GM21447 (cell line): Measurements from ENCODE around the gene TMOD1.
A peak's percentile ranks its signal among the peaks of the same experiment; 100 is the strongest.
"Not testable (repeated sequence)": the region's sequence is repeated elsewhere in the genome, so short reads cannot be mapped to it uniquely, and the experiment has no call there.

Experiments
- ATAC-seq: cut with Tn5 transposase; IDR thresholded peaks from one replicate; pipeline ENCODE4 v1.9.1; 2021; ENCODE audit not compliant: unreplicated experiment

The TMOD1 gene

DNA sequence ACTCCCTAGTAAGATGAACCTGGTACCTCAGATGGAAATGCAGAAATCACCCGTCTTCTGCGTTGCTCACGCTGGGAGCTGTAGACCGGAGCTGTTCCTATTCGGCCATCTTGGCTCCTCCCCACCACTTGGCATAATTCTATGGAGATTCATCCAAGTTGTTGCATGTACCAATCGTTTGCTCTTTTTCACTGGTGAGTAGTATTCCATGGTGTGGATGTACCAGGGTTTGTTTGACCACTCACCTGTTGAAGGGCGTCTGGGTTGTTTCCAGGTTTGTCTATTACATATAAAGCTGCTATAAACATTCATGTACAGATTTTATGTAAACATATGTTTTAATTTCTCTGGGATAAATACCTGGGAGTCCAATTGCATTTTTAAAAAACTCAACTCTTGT lies 85.4 kb downstream of the TMOD1 start:
- ATAC-seq = not testable (repeated sequence)

DNA sequence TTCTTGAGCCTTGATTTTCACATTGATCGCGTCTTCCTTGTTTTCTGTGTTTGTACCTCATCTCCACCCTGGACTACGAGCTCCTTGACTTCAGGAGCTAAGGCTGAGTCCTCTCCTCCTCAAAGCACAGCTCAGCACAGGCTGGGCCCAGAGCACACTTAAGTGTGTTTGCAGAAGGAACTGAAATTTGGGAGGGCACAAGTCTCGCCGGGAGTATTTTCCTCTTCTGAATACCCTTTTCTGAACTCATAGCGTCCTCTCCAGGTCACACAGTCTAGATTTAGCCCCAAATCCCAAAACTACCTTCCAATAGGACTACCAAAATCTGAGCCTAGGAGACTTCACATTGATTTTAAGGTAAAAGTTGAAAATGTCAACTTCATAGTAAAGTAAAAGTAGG lies 90.1 kb downstream of the TMOD1 start:
- no peak for ATAC-seq

DNA sequence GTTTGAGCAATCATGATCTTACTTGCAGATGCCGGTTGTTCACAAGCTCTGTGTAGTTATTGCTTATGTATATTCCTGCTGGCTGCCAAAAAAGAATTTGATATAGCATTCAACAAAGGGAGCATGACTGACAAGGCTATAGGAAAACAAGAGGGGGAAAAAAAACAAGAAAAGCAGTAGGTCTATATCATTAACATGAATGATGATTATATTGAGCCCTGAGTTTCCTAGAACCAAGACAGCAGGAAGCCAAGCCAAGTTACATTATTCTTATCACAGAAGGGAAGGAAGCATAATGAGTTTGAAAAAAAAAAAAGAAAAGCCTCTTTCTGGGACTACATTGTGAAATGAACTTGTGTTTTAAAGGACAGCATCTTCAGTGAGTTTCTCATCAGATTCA lies 90.7 kb downstream of the TMOD1 start:
- ATAC-seq = no peak

DNA sequence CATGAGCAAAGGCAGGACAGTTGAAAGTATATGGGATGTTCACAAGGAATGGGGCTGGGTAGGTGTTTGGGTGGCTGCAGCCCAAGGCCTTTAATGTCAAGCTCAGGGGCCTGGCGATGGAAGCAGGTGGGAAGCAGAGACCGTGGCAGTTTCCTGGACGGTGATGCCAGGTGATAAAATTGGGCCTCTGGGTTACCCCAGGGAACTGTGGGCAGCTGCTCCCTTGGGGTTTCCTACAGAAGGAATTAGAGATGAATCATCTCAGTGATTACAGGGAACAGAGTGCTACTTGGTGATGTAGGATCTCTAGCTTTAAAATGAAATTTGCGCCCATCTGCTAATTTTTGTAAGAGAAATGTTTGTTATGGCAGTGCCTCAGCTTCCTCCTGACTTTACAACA lies 92.5 kb downstream of the TMOD1 start:
- no peak for ATAC-seq

DNA sequence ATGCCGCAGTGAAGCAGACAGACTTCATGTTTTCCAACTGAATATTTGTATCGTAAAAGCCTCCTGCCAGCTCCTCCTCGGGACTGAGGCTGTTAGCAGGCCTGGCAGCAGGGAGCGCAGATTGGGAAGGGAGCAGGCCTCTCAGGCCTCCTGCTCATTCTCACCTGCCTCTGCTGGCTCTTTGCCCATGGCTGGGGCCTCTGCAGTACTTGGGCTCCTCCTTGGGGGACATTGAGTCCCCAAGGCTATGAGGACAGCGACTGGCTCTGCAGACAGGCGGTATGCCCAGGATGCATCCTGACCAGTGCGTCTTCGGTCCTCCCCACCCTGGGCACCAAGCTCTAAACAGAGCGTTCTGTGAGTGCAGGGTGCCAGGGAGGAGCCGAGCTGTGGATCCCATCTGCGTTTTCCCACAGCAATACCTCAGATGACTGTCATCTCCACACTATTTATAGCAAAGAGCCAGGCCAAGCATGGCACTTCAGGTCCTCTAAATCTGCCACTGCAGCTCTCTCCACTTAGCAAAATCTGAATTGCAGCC lies 93.0 kb downstream of the TMOD1 start:
- ATAC-seq = no peak

DNA sequence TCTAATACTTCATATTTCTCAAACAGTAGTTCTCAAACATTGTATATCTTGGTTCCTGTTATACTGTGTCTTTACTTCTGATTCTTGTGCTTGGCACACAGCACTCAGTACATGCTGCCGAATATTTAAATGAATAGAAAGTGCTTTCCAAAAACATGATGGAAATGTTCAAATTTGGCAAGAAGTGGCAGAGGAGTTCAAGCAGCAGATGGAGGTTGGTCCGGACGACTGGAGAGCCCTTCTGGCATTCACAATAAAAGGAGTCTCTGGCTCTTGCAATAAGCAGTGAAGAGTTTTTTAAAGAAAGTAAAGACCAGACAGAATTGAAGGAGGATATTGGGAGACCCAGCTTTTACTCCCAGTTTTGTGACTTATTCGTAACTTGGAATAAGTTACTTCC lies 95.4 kb downstream of the TMOD1 start:
- ATAC-seq = no peak

DNA sequence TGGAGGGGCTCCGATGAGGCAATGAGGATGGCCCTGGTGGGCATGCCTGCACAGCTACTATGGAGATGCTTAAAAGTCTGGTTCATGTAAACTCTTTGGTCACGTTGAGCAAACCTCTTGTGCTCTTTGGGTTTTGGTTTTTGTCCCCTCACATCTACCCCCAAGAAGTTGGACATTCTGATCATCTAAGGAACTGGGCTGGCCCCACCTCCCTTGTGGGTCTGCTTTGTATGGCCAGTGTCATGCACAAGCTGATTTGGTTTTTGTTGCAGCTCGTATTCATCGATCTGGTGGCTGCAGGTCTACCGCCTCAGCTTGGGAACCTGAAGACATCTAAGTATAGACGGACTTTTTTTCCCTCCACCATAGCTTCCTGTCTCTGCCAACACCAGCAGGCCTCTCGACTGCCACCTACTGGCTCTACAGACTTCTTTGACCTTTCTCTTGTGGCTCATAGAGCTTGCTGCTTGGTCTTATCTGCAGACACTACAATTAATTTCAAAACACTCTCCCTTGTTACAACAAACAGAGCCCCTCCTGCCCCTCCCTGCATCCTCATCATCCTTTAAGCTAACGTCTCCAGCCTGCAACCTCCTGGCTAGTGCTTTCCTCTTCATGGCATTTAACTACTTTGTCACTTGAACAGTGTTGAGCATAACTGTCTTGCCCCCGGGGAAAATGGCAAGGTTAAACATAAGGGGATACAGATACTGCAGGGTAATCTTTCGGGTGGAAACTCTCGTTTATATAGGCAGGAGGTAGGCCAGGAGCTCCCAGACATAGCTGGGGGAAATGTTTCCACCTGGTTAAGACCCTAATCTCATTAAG lies 97.2 kb downstream of the TMOD1 start:
- peak; percentile 85 for ATAC-seq

DNA sequence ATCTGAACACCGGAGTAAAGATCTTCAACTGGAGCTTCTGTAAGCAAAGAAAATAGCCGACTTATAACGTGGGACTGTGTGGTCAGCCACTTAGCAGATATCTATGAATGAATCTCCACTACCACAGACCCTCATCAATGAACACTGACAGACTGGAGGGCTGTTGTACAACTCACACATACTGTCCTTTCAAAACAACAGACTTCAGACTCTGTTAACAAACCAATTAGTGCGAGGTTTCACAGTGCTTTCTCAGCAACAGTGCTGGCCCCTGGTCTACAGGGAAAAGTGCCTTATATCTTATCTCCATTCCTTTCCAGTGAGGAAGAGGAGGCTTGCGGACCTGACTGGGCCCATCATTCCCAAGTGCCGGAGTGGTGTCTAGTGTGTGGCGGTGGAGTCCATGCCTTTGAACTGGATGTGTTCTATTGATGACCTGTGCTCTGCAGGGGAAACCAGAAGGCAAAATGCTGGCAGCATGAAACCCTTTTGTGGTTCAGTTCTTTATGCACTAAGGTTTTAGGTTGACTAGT lies 97.9 kb downstream of the TMOD1 start:
- ATAC-seq = no peak

DNA sequence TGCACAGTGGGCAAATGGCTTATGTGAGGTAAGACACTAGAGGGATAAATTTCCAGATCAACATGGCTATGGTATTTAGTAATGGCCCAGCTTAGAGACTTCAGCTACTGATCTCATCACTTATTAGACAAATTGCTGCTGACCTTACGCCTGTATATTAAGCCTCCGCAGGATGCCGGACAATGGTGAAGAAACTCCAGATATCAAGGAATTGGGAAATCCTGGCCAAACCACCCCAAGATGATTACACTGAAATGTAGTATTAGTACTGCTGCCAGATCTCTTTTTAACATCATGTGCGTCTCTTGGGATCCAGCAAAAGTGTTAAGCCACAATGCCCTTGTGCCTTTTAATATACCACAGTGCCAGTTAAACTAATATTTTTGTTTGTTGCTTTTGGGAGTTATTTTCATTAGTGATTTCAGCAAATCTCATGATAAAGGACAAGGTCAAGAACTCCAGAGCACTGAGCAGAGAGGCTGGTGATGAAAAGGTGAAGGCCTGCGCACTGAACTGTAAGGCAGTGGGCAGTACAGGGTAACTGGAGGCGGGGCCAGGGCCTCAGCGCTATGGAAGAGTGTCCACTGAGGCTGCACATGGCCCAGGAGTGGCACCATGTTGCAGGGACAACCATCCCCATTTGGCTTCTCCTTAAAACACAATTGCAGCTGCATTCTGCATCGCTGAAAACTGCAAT lies 99.2 kb downstream of the TMOD1 start:
- ATAC-seq = no peak

DNA sequence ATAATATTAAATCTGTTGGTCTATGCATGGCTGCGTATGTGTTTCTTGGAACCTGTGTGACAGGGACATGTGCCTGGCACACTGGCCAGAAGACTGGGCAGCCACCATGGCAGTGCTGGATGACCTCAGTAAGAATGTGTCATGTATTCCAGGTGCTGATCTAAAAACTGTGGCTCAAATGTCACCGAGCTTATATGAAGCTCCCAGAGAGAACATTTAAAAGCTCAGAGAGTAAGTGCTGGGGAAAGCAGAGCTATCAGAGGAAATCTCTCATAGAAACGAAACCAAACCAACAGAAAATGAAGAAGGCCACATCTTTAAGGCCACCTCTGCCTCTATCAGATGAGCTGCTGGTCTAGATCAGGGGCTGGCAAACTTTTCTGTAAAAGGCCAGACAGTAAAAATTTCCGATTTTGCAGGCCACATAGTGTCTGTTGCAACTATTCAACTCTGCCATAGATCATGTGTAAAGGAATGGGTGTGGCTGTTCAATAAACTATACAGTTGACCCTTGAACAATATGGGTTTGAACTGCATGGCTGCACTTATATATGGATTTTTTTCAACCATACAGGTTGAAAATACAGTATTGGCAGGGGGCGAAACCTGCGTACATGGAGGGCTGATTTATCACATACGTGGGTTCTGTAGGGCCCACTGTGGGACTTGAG lies 99.9 kb downstream of the TMOD1 start:
- ATAC-seq = no peak

DNA sequence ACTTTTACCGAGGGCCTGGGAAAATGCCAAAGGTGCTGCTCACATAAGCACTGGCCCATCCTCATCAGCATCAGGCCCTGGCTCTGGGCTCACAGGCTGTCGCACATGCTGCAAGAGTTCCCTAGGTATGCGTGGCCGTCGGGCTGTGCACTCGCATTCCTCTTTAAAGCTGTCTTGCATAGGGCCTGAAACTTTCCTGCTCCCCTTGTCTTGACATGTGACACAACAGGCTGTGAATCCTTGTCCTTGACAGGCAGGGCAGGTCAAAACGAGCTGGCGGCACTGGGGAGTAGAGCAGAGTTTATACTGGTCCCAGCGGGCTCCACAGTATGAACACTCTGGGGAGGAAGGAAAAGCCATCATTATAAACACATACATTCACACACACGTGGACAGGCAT lies 101.0 kb downstream of the TMOD1 start:
- no peak for ATAC-seq

DNA sequence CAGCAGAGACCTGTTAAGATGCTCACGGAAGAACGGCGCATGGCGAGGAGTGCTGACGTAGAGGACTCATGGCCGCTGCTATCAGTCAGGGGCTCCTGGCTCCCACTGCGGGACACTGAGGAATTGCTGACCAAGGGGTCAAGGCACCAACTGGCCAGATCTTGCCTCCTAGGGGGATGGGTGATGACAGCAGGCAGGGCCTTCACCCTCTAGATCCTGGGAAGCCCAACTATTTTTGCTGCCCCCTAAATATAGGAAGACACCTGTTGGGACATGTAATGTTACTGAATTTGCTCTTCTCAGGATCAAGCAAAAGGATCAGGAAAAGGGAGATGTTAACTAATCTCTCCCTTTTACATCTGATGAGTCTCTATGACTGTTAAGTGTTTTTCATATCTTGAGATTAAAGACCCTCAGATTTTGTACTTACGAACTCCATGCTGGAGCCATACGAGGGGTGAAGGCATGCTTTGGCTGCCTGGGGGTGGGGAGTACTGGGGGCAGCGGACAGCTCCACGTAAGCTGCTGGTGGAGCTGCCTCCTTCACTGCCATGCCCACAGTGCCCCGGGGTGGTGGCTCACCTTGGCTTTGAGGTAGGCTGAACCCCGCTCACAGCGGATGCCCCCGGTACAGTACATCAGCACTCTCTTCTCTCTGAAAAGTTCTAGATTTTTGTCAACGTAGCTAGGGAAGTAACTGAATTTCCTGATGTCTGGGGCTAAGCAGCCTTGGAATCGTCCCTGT lies 103.6 kb downstream of the TMOD1 start:
- no peak for ATAC-seq

DNA sequence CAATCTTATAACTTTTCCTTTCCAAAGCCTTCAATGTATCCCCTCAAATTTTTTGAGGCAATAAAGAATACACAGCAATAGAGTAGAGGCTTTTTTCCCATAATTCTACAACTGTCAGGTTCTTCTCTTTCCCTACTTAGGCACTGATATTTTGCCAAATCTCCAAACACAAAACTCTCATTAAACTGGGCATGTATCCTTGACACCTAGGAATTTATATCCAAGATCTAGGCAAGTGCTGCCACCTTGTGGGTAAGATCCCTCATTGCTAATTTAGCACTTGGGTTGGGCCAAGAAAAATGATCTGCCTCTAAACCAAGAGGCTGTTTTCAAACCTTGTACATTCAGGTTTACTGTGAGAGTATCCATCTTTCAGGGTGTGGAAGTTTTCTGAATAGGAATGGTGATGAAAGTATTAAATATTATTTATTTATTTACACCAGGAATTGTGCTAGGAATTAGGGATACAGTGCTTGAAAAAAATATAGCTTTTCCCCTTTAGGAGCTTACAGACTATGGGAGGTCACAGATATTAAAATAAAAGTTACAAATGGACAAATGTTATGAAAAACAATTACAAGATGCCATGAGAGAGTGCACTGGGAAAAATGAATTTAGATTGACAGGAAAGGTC lies 114.1 kb downstream of the TMOD1 start:
- no peak for ATAC-seq

DNA sequence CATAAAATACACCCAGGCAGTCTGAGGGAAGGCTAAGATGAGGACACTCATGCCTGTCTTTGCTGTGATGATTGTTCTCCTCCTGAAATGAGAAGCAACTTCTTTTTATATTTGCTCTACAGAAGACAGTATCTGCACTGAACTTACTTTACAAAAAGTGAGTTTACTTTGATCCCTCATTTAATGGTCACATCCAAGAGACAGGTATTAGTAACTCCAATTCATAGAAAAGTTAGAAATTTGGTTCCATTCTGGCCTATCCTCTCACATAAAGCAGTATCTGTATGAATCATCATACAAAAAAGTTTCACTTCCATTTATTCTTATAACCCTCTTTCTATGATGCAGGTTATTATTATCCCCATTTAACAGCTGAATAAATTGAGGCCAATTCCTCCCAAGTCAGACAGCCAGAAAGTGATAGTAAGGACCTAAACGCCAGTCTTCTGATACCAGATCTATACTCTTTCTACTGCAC lies 116.5 kb downstream of the TMOD1 start:
- peak; percentile 73 for ATAC-seq

DNA sequence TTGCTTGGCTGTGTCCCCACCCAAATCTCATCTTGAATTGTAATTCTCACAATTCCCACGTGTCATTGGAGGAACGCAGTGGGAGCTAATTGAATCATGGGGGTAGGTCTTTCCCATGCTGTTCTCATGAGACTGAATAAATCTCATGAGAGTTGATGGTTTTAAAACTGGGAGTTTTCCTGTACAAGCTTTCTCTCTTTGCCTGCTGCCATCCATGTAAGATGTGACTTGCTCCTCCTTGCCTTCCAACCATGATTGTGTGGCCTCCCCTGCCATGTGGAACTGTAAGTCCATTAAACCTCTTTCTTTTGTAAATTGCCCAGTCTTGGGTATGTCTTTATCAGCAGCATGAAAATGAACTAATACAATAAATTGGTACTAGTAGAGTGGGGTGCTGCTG lies 118.6 kb downstream of the TMOD1 start:
- ATAC-seq = not testable (repeated sequence)

DNA sequence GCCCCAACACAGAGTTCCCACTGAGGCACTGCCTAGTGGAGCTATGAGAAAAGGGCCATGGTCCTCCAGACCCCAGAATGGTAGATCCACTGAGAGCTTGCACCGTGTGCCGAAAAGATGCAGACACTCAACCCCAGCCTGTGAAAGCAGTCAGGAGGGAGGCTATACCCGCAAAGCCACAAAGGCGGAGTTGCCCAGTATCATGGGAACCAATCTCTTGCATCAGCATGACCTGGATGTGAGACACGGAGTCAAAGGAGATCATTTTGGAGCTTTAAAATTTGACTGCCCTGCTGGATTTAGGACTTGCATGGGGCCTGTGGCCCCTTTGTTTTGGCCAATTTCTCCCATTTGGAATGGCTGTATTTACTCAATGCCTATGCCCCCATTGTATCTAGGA lies 121.0 kb downstream of the TMOD1 start:
- ATAC-seq = not testable (repeated sequence)

DNA sequence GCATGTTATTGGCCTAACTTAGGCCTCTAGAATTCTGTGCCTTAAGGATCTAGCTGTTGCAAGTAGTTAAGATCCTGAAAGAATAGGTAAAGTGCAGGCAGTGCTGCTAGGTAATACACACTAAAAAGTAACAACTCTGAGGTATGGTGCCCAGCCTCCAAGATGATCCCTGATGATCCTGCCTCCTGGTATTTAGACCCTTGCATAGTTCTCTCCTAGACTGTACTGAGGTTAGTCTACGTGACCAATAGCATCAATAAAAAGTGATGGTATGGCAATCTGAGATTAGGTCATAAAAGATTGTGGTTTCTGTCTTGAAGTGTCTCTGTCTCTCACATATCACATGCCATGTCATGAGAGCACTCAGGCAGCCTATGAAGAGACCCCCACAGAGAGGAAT lies 122.5 kb downstream of the TMOD1 start:
- ATAC-seq = no peak

DNA sequence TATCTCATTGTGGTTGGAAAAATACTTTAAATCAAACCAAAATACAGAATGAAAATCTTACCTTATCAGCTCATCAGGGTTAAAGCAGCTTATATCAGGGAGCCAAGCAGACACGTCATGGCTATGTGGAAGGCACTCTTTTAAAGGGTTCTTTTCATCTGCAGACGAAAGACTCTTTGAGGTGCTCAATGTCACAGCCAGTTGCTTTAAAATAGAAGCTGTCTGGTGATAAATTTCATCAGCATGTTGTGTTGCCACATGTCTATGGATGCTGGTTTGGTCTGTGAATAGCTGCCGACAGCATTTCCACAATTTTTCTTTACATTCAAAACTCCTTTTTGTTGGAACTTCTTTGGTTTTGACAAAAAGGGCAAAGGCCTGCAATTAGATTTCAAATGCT lies 124.2 kb downstream of the TMOD1 start:
- no peak for ATAC-seq

DNA sequence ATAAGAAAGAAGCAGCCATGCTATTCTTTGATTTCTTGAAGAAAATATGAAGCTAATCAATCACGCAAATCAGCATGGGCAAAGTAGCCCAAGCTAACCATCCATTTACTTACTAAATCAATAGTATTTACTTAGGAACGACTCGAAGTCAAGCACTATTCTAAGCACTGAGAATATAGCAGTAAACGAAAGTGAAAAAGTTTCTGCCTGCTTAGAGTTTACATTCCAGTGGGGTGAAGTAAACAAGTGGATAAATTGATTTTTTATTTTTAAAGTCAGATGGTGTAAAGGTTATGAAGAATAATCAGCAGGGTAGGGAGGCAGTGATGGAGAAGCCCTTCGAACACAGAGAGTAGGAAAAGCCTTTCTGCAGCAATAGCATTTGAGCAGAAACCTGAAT lies 126.2 kb downstream of the TMOD1 start:
- no peak for ATAC-seq

DNA sequence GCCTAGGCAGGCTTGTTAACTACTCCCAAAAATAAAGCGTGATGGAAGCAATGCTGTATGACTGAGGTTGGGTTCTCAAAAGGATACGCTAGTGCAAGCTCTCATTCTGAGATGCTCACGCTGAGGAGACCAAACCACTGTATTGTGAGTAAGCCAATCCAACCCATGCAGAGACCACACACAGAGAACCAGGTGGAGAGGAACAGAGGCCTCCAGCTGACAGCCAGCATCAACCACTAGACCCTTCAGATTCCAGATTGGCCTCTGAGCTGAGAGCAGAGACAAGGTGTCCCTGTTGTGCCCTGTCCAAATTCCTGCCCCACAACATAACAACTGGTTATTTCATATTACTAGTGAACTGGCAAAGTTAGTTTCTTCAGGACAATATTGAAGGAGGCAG lies 127.2 kb downstream of the TMOD1 start:
- ATAC-seq = no peak
